Measurements from ENCODE around the gene MTFR1L. TPM values are rescaled to one million over a fixed set of nuclear protein-coding genes. Genes with fewer than 3 reads are reported as not detected.

The MTFR1L gene
- total and polyA plus RNA-seq, 3 donors from 2014 or later: 148 to 253 (median 166) TPM

DNA sequence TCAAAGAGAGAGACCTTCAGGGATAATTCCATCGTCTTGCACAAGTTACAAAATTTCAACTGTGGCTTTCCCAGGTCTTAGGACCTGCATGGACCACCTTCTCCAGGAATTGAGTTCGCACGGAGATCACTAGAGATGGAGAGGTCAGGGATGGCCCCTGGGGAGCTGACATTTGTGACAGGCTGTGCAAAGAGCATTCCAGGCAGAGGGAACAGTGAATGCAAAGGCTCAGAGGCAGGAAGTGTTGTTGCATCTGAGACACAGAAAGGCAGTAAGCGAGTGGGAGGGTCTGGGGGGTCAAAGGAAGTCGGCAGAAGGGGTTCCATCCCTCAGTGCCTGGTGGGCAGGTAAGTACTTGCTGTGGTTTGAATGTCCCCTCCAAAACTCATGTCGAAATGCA, 29.3 kb upstream of the MTFR1L start:
- H3K9me3 ChIP-seq: no peaks in the 10 kb centered on the region
- no peak overlapping the region for H3K4me3 ChIP-seq
- 87 to 91% methylated on average over 6 of the region's 6 CpGs for WGBS, 2 donors
- no peaks in the 10 kb centered on the region for H3K27me3 ChIP-seq
- H3K36me3 ChIP-seq (ENCODE audit: low read depth, missing control alignments): no peaks in the 10 kb centered on the region
- no peak for DNase-seq
- H3K27ac ChIP-seq: no peak overlapping the region
- TF ChIP-seq CTCF (IDR thresholded peaks at IDR 0.05) (no peak), POLR2A (IDR thresholded peaks at IDR 0.05) (no peak)
- H3K4me1 ChIP-seq: no peaks in the 10 kb centered on the region
- intact Hi-C loops (cut with DNase I; ENCODE audit: low total_unique reads): no loop called here

DNA sequence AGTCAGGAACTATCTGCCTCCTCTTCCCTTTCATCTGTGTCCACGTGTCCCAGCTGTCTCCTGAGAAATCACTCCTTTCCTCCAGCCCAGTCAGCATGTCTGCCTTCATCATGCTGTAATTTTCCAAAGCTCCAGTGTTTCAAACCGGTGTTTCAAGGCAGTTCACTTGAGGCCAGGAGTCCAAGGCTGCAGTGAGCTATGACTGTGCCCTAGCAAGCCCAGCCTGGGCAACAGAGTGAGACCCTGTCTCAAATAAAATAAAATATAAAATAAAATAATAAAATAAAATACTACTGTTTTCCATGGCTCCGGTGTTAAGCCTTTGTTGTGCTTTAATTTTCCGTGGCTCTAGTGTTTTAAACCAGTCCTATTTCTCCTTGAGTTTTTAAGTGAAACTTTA, 27.6 kb upstream of the MTFR1L start:
- intact Hi-C loops (cut with DNase I; ENCODE audit: low total_unique reads): no loop called here
- WGBS, 2 donors: 66 to 69% methylated on average over 4 of the region's 4 CpGs
- no peak for DNase-seq
- Histone ChIP-seq H3K4me1 (no peaks in the 10 kb centered on the region), H3K9me3 (no peaks in the 10 kb centered on the region), H3K4me3 (no peak overlapping the region), H3K27ac (no peak overlapping the region), H3K36me3 (ENCODE audit: low read depth, missing control alignments) (no peaks in the 10 kb centered on the region), H3K27me3 (no peaks in the 10 kb centered on the region)
- TF ChIP-seq CTCF (IDR thresholded peaks at IDR 0.05) (no peak), POLR2A (IDR thresholded peaks at IDR 0.05) (no peak)

DNA sequence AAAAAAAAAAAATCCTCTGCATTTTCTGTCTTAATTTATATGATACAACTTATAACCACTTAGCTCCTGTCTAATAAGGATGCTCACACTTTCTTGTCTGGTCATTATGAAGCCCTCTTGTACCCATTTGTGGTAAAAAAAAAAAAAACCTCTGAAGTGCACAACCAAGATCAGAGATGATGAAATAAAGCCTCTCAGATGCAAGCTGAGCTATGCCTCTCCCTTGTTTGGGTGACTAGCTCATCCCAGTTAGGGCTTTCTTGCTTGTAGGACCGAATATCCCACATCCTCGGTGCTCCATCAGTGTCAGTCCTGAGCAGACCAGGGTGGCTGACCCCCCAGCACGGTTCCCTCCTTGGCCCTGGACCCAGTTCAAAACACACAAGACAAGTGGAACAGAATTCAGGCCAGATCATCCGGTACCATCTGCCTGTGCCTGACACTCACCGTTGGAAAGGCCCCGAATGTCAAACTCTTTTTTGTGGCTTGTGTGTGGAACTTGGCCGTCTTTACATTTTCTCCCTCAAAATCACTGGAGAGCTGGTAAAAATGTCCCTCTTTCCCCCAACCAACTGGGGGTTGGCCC, 26.1 kb upstream of the MTFR1L start:
- no peaks in the 10 kb centered on the region for H3K27me3 ChIP-seq
- no peak overlapping the region for H3K27ac ChIP-seq
- WGBS, 2 donors: 65 to 68% methylated on average over 6 to 7 of the region's 7 CpGs
- no peak overlapping the region for H3K4me3 ChIP-seq
- no peaks in the 10 kb centered on the region for H3K4me1 ChIP-seq
- H3K36me3 ChIP-seq (ENCODE audit: low read depth, missing control alignments): no peaks in the 10 kb centered on the region
- H3K9me3 ChIP-seq: no peaks in the 10 kb centered on the region
- intact Hi-C loops (cut with DNase I; ENCODE audit: low total_unique reads): no loop called here
- TF ChIP-seq CTCF (IDR thresholded peaks at IDR 0.05): no peak
- TF ChIP-seq POLR2A (IDR thresholded peaks at IDR 0.05): no peak
- DNase-seq: no peak

DNA sequence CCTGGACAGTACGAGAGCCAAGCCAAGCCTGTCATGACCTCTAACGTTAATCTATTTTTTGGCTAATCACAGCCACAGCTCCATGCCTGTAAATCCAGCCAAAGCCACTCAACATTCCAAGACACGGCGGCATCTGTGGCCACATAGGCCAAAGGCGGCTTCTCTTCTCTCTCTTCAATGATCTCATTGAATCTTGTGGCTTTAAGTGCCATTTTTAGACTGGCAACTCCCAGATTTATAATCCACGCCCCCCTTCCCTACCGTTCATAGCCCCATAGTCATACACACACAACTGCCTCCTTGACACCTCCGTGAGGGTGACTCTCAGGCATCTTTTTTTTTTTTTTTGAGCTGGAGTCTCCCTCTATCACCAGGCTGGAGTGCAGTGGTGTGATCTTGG, 25.4 kb upstream of the MTFR1L start:
- Histone ChIP-seq H3K36me3 (ENCODE audit: low read depth, missing control alignments) (no peaks in the 10 kb centered on the region), H3K4me3 (no peak overlapping the region), H3K27me3 (no peaks in the 10 kb centered on the region), H3K9me3 (no peaks in the 10 kb centered on the region), H3K27ac (no peak overlapping the region), H3K4me1 (peaks cover under 1% of the 10 kb centered on the region)
- intact Hi-C loops (cut with DNase I; ENCODE audit: low total_unique reads): no loop called here
- TF ChIP-seq POLR2A (IDR thresholded peaks at IDR 0.05) (no peak), CTCF (IDR thresholded peaks at IDR 0.05) (no peak)
- WGBS, 2 donors: 70 to 82% methylated on average over 8 of the region's 8 CpGs
- DNase-seq: no peak

DNA sequence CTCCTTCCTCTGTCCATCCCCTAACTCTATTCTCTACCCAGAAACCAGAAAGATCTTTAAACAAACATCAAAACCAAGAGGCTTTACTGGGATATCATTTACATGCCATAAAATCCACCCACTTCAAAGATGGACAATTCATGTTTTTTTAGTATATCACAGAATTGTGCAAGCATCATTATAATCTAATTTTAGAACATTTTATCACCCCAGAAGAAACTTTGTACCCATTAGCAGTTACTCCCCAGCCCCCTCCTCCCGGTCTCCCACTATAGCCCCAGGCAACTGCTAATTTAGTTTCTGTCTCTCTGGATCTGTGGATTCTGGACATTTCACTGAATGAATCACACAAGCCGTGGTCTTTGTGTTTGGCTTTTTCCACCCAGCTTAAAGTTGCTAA, 24.5 kb upstream of the MTFR1L start:
- TF ChIP-seq POLR2A (IDR thresholded peaks at IDR 0.05) (no peak), CTCF (IDR thresholded peaks at IDR 0.05) (no peak)
- Histone ChIP-seq H3K4me3 (no peak overlapping the region), H3K27ac (no peak overlapping the region), H3K9me3 (no peaks in the 10 kb centered on the region), H3K27me3 (no peaks in the 10 kb centered on the region), H3K36me3 (ENCODE audit: low read depth, missing control alignments) (no peaks in the 10 kb centered on the region), H3K4me1 (peaks cover 5% of the 10 kb centered on the region)
- no peak for DNase-seq
- intact Hi-C loops (cut with DNase I; ENCODE audit: low total_unique reads): no loop called here
- 62 to 75% methylated on average over 2 of the region's 2 CpGs for WGBS, 2 donors
